Activated CD4-positive, CD25-positive, alpha-beta regulatory T cell treated with anti-CD3 and anti-CD28 coated beads, Interleukin-2, amount 50 U/mL, for 16 hours (primary cell): ENCODE measurements around the gene N4BP2L1.
A peak's percentile ranks its signal among the peaks of the same experiment; 100 is the strongest.

ENCODE experiments used
- DNase-seq: peaks from one replicate; pipeline ENCODE4 v3.0.0-alpha.2; 2020; ENCODE audit warnings: low read depth, low spot score

N4BP2L1 gene

GRCh38 chr13:32432856-32433255 is 4.9 kb upstream of the N4BP2L1 start:
- no peak for DNase-seq

- no peak for DNase-seq
These were observed 3.4 kb upstream of the N4BP2L1 start for GRCh38 chr13:32431361-32431760.

DNA sequence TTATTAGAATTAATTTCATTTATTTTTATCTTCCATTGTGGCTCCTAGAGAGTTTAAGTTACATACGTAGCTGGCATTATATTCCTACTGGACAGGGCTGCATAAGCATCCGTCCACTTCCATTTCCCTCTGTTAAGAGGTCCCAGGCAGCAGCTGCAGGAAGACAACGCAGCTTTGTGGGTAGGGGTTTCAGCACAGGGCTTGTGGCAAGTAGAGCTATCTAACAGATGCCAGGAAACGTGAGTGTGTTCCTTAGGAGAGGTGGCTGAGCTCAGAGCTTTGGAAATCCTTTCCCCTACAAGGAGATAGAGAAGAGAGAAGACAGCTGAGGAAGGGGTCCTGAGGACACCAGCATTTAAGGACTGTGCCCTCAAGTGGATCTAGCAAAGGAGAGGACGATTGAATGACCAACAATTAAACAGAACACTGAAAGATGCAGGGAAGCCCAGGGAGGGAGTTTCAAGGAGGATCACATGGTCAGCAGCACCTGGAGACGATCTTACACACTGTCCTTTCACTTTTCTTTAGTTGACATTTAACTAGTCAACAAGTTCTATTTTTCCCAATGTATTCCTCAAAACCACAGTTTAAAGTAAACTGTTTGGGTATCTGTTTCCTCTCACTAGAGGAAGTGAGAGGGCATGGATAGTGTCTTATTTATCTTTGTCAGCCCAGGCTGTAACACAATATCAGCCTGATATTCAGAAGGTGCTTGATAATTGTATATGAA is 2.3 kb upstream of the N4BP2L1 start:
- no peak for DNase-seq

GRCh38 chr13:32429433-32429909 is 1.5 kb upstream of the N4BP2L1 start:
- no peak for DNase-seq

- DNase-seq = no peak
These were observed 877 bp upstream of the N4BP2L1 start for GRCh38 chr13:32428581-32429432.

DNA sequence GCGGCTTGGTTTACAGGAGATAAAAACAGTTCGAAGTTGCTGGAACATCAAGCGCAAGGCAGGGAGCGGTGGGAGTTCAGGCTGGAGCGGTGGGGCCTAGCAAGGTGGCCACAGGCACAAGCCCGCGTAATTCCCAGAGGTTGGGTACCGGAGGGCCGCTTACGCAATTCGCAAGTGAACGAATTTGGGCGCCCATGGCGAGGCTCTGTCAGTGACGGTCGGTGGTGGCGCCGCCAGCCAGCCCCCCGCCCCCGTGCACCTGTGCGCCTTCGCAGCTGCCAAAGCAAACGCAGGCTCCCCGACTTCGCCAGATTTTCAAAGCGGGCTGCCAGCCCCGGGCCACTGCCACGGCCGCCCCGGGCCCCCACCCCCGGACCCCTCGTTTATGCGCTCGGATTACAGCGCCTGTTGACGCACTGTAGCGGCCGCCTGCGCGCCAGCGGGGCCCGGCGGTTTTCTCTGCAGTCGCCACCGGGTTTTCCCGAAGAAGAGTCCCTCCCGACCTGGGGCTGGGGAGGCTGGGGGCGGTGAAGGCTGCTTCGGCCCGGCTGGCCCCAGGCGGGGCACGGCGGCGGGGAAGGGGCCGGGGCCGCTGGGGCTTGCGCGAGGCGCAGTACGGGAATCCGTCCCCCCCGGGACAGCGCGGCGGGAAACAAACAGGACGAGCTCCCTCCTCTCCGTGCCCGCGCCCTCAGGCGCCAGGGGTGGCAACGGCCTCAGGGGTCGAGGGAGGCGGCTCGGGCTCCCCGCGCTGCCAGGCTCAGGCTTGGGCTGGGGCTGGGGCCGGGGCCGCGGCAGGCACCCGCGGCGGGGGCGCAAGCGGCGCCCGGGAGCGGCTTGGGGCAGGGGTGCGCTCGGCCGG is 709 bp downstream of the N4BP2L1 start:
- DNase-seq = peak; percentile 30

DNA sequence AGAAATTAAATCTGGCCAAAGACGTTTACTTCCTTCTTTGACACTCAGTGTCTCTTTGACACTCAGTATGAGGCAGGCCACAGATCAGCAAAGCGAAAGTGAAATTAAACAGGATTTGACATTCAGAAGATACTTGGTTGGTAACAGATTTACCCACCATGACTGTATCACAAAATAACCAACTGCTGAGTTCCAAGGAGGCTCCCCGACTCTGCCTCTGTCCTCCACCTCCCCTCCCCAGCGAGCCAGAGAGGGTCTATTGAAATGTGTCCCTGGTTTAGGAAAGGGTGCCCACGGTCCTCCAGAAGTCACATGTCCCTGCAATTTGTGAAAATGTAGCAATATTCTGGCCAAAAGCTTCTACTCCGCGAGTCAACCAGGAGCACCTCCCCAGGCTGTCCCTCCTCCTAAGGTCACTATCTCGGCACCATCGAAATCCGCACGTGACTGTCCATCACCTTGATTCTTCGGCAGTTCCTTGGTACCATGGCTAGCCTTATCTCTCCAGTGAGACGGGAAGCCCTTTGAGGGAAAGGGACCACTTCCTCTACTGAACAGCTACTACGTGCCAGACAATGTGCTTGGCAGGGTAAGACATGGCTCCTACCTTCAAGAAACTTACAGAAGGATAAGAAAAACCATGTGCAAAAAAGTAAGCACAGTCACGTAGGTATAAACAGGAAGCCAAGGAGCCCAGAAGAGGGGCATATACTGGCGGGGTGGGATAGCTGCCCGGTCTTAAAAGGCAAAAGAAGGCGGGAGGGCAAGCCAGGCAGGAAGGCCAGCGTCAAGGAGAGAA is 1.5 kb downstream of the N4BP2L1 start:
- no peak for DNase-seq

DNA sequence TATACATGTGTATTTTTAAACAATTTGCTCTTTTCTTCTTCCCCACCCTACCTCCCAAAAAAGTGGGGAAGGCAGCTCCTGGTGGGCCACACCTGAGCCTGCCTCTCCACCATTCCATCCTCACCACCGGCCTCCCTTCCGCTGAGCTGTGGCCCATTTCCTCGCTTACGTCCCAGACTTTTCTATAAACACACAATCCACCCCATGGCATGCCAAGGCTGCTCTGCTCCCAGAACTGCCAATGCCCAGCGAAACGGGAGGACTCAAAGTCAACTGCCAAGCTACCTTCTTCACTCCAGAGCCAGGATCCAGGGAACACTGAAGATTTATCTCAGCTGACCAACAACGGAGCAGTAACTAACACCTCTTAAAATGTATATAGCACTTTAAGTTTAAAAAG is 2.8 kb downstream of the N4BP2L1 start:
- no peak for DNase-seq

DNA sequence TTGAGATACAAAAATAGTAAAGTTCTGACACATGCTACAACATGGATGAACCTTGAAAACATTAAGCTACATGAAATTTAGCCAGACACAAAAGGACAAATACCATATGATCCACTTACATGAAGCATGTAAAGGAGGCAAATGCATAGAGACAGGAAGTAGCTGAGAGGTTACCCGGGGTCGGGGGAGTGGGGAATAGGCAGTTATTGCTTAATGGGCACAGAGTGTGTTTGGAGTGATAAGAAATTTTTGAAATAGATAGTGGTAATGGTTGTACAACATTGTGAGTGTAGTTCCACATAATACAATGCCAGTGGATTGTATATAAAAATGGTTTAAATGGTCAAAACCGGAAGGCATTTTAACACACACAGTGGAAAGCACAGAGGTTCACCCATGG is 4.3 kb downstream of the N4BP2L1 start:
- DNase-seq = no peak

GRCh38 chr13:32419862-32420261 is 8.1 kb downstream of the N4BP2L1 start:
- no peak for DNase-seq

DNA sequence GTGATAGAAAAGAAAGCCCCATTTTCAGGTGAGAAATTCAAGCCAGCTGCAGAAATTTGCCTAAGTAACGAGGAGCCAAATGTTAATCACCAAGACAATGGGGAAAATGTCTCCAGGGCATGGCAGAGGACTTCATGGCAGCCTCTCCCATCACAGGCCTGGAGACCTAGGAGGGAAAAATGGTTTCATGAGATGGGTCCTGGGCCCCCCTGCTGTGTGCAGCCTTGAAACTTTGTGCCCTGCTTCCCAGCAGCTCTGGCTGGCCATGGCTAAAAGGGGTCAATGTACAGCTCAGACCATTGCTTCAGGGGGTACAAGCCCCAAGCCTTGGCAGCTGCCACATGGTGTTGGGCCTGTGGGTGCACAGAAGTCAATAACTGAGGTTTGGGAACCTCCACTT is 9.9 kb downstream of the N4BP2L1 start:
- no peak for DNase-seq

DNA sequence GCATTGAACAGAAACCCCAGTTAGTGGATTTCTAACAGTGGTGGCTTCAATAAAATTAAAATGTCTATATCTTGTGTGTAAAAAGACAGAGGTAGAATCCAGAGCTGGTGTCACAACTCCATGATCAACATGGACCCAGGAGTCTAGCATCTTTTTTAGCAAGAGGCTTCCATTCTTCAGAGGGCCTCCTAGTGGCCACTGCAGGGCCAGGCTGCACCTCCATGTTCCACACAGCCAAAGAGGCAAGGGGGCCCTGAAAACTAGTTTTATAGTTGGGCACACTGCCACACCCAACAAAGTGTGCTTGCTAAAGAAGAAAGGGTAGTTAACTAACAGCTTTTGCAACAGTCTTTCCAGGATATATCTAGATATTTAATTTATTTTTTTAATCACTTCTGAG is 12.9 kb downstream of the N4BP2L1 start:
- no peak for DNase-seq

GRCh38 chr13:32414580-32414979 is 13.3 kb downstream of the N4BP2L1 start:
- DNase-seq = no peak

DNA sequence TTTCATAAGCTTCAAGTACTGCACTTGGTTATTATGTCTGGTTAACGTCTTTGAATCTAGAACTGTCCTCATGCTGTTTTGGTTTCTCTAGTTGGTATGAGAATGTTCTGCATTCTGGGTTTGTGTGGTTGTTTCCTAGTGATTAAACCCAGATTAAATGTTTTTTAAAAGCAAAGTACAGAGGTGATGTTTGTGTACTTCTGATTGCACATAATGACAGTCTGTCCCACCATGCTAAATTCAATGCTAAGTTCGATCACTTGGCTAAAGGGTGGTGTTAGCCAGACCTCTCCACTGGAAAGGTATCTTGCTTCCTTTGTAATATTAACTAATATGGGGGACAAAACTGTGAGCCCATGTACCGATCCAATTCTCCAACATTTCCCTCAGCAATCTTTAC is 14.6 kb downstream of the N4BP2L1 start:
- DNase-seq = no peak

DNA sequence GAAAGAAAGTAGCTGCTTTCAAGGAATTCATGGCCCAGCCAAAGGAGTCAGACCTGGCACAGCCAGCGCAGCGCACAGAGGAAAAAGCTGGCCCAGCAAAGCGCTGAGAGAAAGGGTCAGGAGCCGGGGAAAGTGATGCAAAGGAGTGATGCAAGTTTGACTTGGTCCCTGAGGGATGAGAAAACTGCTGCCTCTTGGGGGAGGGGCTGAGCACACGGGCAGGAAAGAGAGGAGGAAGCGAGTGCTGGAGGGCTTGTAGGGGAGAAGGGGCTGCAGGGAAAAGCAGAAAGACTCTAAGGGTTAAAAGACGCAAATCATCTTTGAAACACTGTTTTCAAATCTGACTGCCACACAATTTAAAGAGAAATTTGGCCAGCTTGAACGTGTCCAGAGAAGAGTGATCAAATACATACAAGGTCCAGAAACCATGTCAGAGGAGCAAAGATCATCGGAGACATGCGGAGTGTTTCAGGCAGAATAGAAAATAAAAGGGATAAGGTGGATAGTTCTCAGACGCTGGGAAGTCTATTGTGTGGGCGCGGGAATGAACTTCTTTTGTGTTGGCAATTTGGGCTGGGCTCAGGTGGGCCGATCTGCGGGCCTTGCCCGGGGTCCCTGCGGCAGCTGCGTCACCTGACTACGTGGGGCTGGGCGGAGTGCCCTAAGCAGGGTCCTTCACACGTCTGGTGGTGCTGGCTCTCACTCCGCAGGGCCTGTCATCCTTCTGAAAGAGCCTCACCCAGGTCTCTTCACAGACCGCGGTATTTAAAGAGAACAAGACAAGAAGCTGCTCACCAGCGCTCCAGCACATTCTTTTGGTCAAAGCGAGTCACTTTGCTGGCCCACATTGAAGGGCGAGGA is 18.1 kb downstream of the N4BP2L1 start:
- no peak for DNase-seq

- DNase-seq = no peak
These were observed 19.0 kb downstream of the N4BP2L1 start for GRCh38 chr13:32409001-32409313.

DNA sequence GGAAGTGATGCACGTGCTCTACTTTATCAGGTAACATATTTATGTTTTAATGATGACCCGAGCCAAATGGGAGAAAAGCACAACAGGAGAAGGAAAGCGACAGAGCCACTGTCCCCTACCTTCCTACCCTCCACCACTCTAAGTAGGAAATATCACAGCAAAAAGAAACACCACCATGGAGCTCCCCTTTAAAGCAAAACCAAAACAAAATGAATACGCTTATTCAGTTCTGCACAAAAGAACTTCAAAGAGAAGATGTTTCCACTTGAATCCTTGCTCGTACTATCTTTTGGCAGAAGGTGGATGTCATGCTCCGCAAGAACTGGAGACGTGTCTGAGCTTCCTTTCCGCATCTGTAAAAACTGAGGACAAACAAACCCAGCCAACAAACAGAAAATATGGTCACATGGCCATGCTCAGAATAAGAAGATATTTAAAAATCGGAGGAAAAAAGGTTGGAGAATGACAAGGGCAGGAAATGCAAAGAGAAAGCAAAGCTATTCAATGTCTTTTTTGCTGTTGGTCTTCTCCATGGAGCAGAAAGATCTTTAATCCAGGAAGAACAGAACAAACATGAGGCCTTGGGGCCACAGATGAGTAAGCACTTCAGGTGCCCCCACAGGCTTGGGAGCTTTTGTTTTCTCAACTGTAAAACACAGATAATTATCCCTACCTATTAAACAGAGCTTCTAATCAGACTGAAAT is 19.5 kb downstream of the N4BP2L1 start:
- DNase-seq = no peak

DNA sequence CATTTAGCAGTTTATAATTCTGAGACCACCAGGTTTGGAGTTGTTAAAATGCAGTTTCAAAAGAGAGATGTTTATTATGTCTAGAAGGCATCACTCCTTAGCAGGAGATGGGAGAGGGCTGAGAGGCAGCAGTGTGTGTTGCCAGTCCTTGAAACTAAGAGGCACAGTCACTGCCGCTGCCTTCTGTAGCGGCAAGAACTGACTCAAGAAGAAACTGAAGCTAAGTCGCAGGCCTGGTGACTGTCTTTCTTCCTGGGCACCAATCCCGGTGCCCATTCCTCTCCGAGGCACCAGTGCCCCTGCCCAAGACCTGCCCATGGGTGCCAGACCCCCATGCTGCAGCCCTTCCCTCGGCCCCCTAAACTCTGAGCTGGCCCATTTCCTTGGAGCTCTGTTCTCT is 20.1 kb downstream of the N4BP2L1 start:
- no peak for DNase-seq

- DNase-seq = no peak
These were observed 24.8 kb downstream of the N4BP2L1 start for GRCh38 chr13:32403108-32403507.

GRCh38 chr13:32391101-32391619 is 36.8 kb downstream of the N4BP2L1 start:
- no peak for DNase-seq
